SU-DHL-6 (cell line): ENCODE results near the gene POF1B.

ENCODE experiments used
- H2AFZ ChIP-seq: fragments of 200-600 bp; sonication (generic); 2 replicates; pipeline ENCODE4 v1.6.1; 2014; ENCODE audit warnings: low read depth, mild to moderate bottlenecking, moderate library complexity, mixed read lengths, antibody characterized with exemption, low read length; ENCODE audit not compliant: severe bottlenecking
- H3F3A ChIP-seq: fragments of 200-600 bp; shearing (Covaris generic); 2 replicates; pipeline ENCODE4 v1.6.0; 2016; ENCODE audit warnings: antibody characterized with exemption, mild to moderate bottlenecking; ENCODE audit not compliant: insufficient read depth
- H3K27ac ChIP-seq: fragments of 200-600 bp; sonication (generic); 2 replicates; pipeline ENCODE4 v1.5.1; 2016; ENCODE audit warnings: low read depth, mild to moderate bottlenecking, low read length, moderate library complexity, mixed read lengths
- H3K27me3 ChIP-seq: fragments of 200-600 bp; sonication (generic), shearing (Covaris generic); 2 replicates; pipeline ENCODE4 v1.6.0; 2014; ENCODE audit warnings: mild to moderate bottlenecking, low read length
- H3K36me3 ChIP-seq: fragments of 200-600 bp; sonication (generic); 2 replicates; pipeline ENCODE4 v1.6.1; 2014; ENCODE audit warnings: mild to moderate bottlenecking, low read length, mixed read lengths
- H3K4me2 ChIP-seq: fragments of 300-600, 200-600 bp; shearing (Covaris generic), sonication (generic); 2 replicates; pipeline ENCODE4 v1.6.0; 2014; ENCODE audit warnings: low read length, low read depth, mild to moderate bottlenecking; ENCODE audit not compliant: poor library complexity, severe bottlenecking
- H3K4me3 ChIP-seq: fragments of 200-600 bp; sonication (generic); 2 replicates; pipeline ENCODE4 v1.5.1; 2014; ENCODE audit warnings: antibody characterized with exemption, low read length, mild to moderate bottlenecking, mixed read lengths; ENCODE audit not compliant: insufficient read depth, poor library complexity, severe bottlenecking
- H3K79me2 ChIP-seq: fragments of 200-600 bp; sonication (generic); 2 replicates; pipeline ENCODE4 v1.6.1; 2014; ENCODE audit warnings: mild to moderate bottlenecking, low read length, moderate library complexity; ENCODE audit not compliant: insufficient read depth
- H3K9ac ChIP-seq: fragments of 200-600 bp; sonication (generic); 2 replicates; pipeline ENCODE4 v1.7.0; 2014; ENCODE audit warnings: mild to moderate bottlenecking, low read length
- H3K9me2 ChIP-seq: fragments of 200-600 bp; sonication (generic); replicated peaks from 2 replicates; pipeline ENCODE4 v1.6.1; 2014; ENCODE audit warnings: low read length; ENCODE audit not compliant: insufficient read depth
- H3K9me3 ChIP-seq: fragments of 200-600 bp; sonication (generic); 2 replicates; pipeline ENCODE4 v1.6.1; 2014; ENCODE audit warnings: low read length, mixed read lengths; ENCODE audit not compliant: insufficient read depth
- H4K20me1 ChIP-seq: fragments of 200-600 bp; sonication (generic); 2 replicates; pipeline ENCODE4 v1.6.1; 2014; ENCODE audit warnings: low read depth, mild to moderate bottlenecking, antibody characterized with exemption, low read length, moderate library complexity, mixed read lengths
- EZH2phosphoT487 ChIP-seq: fragments of 200-600 bp; sonication (generic), shearing (Covaris generic); conservative IDR thresholded peaks from 2 replicates; pipeline ENCODE4 v1.6.1; 2018; ENCODE audit warnings: mild to moderate bottlenecking, antibody characterized with exemption, low read length, moderate library complexity, mixed read lengths
- TF ChIP-seq, protein P1 (sequence below): fragments of 200-600 bp; sonication (generic); IDR thresholded peaks from one replicate; pipeline ENCODE4 v1.5.1; 2017; ENCODE audit warnings: antibody characterized with exemption, mild to moderate bottlenecking, low read length, moderate library complexity; ENCODE audit not compliant: insufficient read depth, poor library complexity, severe bottlenecking

POF1B gene

DNA sequence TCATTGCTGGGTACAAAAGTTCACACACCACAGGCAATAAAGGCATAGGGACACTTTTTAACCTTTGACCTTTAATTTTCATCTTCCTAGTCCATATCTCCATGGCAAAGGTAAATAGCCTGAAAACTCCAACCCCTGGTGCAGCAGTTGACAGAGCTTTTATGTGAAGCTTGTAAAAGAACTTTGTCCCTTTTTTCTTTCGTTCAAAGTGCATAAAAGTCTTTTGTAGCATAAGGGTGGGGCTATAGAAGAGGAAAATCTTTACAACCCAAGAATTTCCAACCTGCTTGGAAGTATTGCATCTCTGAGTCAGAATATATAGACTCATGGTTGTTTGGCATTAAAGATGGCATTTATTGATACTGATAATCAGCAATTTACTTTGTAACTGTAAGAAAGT lies 20.4 kb downstream of the POF1B start:
- no peaks in the 10 kb centered on the region for H3F3A ChIP-seq
- no peak overlapping the region for H3K4me3 ChIP-seq
- no peaks in the 10 kb centered on the region for H3K79me2 ChIP-seq
- H3K9ac ChIP-seq, result no peak overlapping the region
- H3K36me3 ChIP-seq, result no peaks in the 10 kb centered on the region
- TF ChIP-seq, protein P1, sequence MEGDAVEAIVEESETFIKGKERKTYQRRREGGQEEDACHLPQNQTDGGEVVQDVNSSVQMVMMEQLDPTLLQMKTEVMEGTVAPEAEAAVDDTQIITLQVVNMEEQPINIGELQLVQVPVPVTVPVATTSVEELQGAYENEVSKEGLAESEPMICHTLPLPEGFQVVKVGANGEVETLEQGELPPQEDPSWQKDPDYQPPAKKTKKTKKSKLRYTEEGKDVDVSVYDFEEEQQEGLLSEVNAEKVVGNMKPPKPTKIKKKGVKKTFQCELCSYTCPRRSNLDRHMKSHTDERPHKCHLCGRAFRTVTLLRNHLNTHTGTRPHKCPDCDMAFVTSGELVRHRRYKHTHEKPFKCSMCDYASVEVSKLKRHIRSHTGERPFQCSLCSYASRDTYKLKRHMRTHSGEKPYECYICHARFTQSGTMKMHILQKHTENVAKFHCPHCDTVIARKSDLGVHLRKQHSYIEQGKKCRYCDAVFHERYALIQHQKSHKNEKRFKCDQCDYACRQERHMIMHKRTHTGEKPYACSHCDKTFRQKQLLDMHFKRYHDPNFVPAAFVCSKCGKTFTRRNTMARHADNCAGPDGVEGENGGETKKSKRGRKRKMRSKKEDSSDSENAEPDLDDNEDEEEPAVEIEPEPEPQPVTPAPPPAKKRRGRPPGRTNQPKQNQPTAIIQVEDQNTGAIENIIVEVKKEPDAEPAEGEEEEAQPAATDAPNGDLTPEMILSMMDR, result no peak
- TF ChIP-seq EZH2phosphoT487, result no peak
- H2AFZ ChIP-seq, result no peak overlapping the region
- no peaks in the 10 kb centered on the region for H4K20me1 ChIP-seq
- no peaks in the 10 kb centered on the region for H3K27me3 ChIP-seq
- no peak overlapping the region for H3K4me2 ChIP-seq
- H3K9me3 ChIP-seq, result no peaks in the 10 kb centered on the region
- no peak overlapping the region for H3K27ac ChIP-seq
- H3K9me2 ChIP-seq, result no peaks in the 10 kb centered on the region

DNA sequence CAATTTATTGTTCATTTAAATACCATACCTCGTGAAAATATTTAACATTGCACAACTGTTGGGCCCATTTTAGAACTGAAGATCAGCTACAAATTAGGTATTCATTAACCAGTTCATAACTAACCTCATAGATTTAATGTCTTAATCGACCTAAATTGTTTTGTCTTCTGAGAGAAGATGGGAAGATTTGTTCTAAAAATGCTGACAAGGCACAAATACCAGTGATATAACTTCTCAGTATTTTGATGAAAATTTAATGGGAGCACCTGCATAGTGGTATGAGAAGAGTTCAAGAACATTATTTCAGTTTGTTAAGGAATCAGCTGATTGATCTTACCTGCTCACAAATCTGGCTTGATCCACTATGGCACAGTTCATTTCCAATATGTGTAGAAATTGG lies 33.9 kb downstream of the POF1B start:
- TF ChIP-seq, protein P1, result no peak
- TF ChIP-seq EZH2phosphoT487, result no peak
- no peak overlapping the region for H3K4me3 ChIP-seq
- H3K9me2 ChIP-seq, result no peaks in the 10 kb centered on the region

DNA sequence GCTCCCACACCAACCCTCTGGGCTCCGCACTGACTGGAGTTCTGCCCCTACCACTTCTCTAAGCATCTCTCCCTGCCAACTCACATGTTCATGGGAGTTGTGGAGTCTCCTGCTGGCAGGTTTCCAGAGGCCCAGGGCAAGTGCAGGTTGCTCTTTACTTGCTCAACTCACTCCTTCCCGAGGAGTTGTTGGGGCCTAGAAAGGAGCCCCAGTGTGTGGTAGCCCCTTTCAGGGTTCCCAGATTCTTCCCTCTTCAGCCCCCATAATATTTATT lies 52.5 kb downstream of the POF1B start:
- Histone ChIP-seq H3K9me3 (no peaks in the 10 kb centered on the region), H3K27me3 (no peaks in the 10 kb centered on the region), H3K4me3 (no peak overlapping the region), H3K27ac (no peak overlapping the region), H3K36me3 (no peaks in the 10 kb centered on the region), H3K9me2 (no peaks in the 10 kb centered on the region), H3K9ac (no peak overlapping the region), H2AFZ (no peak overlapping the region), H3F3A (no peaks in the 10 kb centered on the region), H4K20me1 (no peaks in the 10 kb centered on the region), H3K4me2 (no peak overlapping the region), H3K79me2 (no peaks in the 10 kb centered on the region)
- no peak for TF ChIP-seq EZH2phosphoT487
- TF ChIP-seq, protein P1, result no peak

More for the DNA sequence above, 33.9 kb downstream of the POF1B start:
- Histone ChIP-seq H4K20me1 (no peaks in the 10 kb centered on the region), H3K9ac (no peak overlapping the region), H3F3A (no peaks in the 10 kb centered on the region), H3K36me3 (no peaks in the 10 kb centered on the region), H3K79me2 (no peaks in the 10 kb centered on the region), H2AFZ (no peak overlapping the region), H3K27me3 (no peaks in the 10 kb centered on the region), H3K9me3 (no peaks in the 10 kb centered on the region), H3K27ac (no peak overlapping the region), H3K4me2 (no peak overlapping the region)
